ENCODE measurements around the gene FNDC7.

DNA sequence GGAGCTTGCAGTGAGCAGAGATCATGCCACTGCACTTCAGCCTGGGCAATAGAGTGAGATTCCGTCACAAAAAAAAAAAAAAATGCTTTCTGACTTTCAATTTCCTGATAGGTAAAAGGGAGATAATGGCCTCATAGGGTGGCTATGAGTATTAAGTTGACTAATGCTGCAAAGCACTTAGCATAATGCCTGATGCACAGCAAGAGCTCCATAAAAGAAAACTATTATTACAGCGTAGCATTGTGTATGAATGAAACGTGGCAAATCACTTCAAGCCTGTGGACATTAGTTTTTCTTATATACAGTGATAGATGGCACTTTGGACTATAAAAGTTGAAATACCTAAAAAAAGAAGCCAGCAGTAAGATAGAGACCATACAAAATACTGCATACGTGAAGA is 16.8 kb downstream of the FNDC7 start:
- TF ChIP-seq, protein P1, sequence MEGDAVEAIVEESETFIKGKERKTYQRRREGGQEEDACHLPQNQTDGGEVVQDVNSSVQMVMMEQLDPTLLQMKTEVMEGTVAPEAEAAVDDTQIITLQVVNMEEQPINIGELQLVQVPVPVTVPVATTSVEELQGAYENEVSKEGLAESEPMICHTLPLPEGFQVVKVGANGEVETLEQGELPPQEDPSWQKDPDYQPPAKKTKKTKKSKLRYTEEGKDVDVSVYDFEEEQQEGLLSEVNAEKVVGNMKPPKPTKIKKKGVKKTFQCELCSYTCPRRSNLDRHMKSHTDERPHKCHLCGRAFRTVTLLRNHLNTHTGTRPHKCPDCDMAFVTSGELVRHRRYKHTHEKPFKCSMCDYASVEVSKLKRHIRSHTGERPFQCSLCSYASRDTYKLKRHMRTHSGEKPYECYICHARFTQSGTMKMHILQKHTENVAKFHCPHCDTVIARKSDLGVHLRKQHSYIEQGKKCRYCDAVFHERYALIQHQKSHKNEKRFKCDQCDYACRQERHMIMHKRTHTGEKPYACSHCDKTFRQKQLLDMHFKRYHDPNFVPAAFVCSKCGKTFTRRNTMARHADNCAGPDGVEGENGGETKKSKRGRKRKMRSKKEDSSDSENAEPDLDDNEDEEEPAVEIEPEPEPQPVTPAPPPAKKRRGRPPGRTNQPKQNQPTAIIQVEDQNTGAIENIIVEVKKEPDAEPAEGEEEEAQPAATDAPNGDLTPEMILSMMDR (IDR thresholded peaks at IDR 0.05) = no peak
- no peak for TF ChIP-seq POLR2A (IDR thresholded peaks at IDR 0.05)

All from breast epithelium (tissue), 3 donors.